HCT116 (cell line): Measurements from ENCODE around the gene TUNAR. TPM values are rescaled to one million over a fixed set of nuclear protein-coding genes. Genes with fewer than 3 reads are reported as not detected.

Source experiments
- ATAC-seq: fragments of 200-7000 bp; cut with Tn5 transposase; 2 replicates; pipeline ENCODE4 v1.9.1; 2020; ENCODE audit warnings: mild to moderate bottlenecking, moderate library complexity
- BruUV-seq: library from RNA; stranded (reverse); fragments of 400-500 nt; replicated peaks from 2 replicates; lab custom pipeline; 2021; lab: Mats Ljungman, UMichigan
- CTCF ChIA-PET: fragments of 300-600 bp; sonication (Branson Sonifier 250); formaldehyde crosslinking; loops from one replicate; lab custom pipeline; 2021; ENCODE audit warnings: antibody characterized with exemption; lab: Charles Lee
- POLR2A ChIA-PET: fragments of 300-600, 350-600 bp; sonication (Branson Sonifier 250); formaldehyde crosslinking; loops from one replicate; lab custom pipeline; 2021; ENCODE audit warnings: antibody characterized with exemption; lab: Charles Lee
- RAD21 ChIA-PET, 2 experiments: fragments of 300-600 bp; sonication (Branson Sonifier 250); formaldehyde crosslinking; loops; one replicate each; lab custom pipeline; 2023; ENCODE audit warnings: low total read pairs in 2 of 2; ENCODE audit not compliant: uncharacterized antibody in 2 of 2, unreplicated experiment in 2 of 2, low non-redundant PET in 1 of 2; lab: Charles Lee
- DNase-seq: peaks from one replicate; pipeline ENCODE4 v3.0.0-alpha.2; 2010; ENCODE audit warnings: low read depth, low spot score
- H2AFZ ChIP-seq: fragments of 200-600 bp; shearing (Covaris generic), sonication (generic); 2 replicates; pipeline ENCODE4 v1.6.1; 2017; ENCODE audit warnings: low read depth, mixed run types, mixed read lengths, antibody characterized with exemption, low read length; ENCODE audit not compliant: poor library complexity, severe bottlenecking
- H3K27ac ChIP-seq: 2 replicates; pipeline ENCODE4 v1.5.1; 2012; ENCODE audit warnings: low read depth, low read length
- H3K27me3 ChIP-seq: fragments of 200-600 bp; sonication (generic); 2 replicates; pipeline ENCODE4 v1.6.1; 2016; ENCODE audit warnings: mixed run types, low read length, mixed read lengths; ENCODE audit not compliant: insufficient read depth
- H3K36me3 ChIP-seq, 2 experiments: fragments of 200-500 bp in 1 of 2; fragments of 200-600 bp in 1 of 2; sonication (Bioruptor generic) in 1 of 2; sonication (generic) in 1 of 2; 2 replicates each; pipeline versions ENCODE4 v1.5.1 to v1.6.1; 2014 to 2016; ENCODE audit warnings: low read length in 2 of 2, inconsistent platforms in 1 of 2, mixed read lengths in 1 of 2, mixed run types in 1 of 2; ENCODE audit not compliant: insufficient read depth in 2 of 2, control insufficient read depth in 1 of 2
- H3K4me1 ChIP-seq, 2 experiments: fragments of 200-600 bp in 1 of 2; sonication (generic) in 1 of 2; 2 replicates each; pipeline versions ENCODE4 v1.5.1 to v1.6.1; 2012 to 2017; ENCODE audit warnings: low read length in 2 of 2, inconsistent platforms in 1 of 2, mild to moderate bottlenecking in 1 of 2, mixed read lengths in 1 of 2, mixed run types in 1 of 2, moderate library complexity in 1 of 2; ENCODE audit not compliant: insufficient read depth in 2 of 2, control insufficient read depth in 1 of 2
- H3K4me2 ChIP-seq: fragments of 200-600 bp; sonication (generic); 2 replicates; pipeline ENCODE4 v1.6.1; 2017; ENCODE audit warnings: mixed run types, low read length, mixed read lengths
- H3K4me3 ChIP-seq, 2 experiments: fragments of 200-600 bp in 1 of 2; sonication (generic) in 1 of 2; replicated peaks in 1 of 2; 2 replicates each; pipeline ENCODE4 v1.5.1; 2011 to 2016; ENCODE audit warnings: low read length in 2 of 2, control low read depth in 1 of 2, low read depth in 1 of 2, mild to moderate bottlenecking in 1 of 2, mixed read lengths in 1 of 2, mixed run types in 1 of 2
- H3K79me2 ChIP-seq: fragments of 200-600 bp; sonication (generic); 2 replicates; pipeline ENCODE4 v1.6.1; 2017; ENCODE audit warnings: mild to moderate bottlenecking, mixed run types, low read length, moderate library complexity, mixed read lengths; ENCODE audit not compliant: insufficient read depth
- H3K9ac ChIP-seq: fragments of 200-600 bp; sonication (generic); 2 replicates; pipeline ENCODE4 v1.6.1; 2016; ENCODE audit warnings: low read length, mixed read lengths
- H3K9me2 ChIP-seq: fragments of 200-600 bp; sonication (generic), shearing (Covaris generic); 2 replicates; pipeline ENCODE4 v1.6.1; 2017; ENCODE audit warnings: mixed run types, mild to moderate bottlenecking, moderate library complexity; ENCODE audit not compliant: insufficient read depth
- H3K9me3 ChIP-seq, 2 experiments: fragments of 200-500 bp in 1 of 2; fragments of 200-600 bp in 1 of 2; sonication (Bioruptor generic) in 1 of 2; sonication (generic) in 1 of 2; 2 replicates each; pipeline ENCODE4 v1.6.1; 2014 to 2017; ENCODE audit warnings: low read length in 2 of 2, mixed read lengths in 2 of 2, inconsistent platforms in 1 of 2, low read depth in 1 of 2, mild to moderate bottlenecking in 1 of 2, mixed run types in 1 of 2, moderate library complexity in 1 of 2; ENCODE audit not compliant: control insufficient read depth in 1 of 2, insufficient read depth in 1 of 2
- H4K20me1 ChIP-seq: fragments of 200-600 bp; sonication (generic), shearing (Covaris generic); 2 replicates; pipeline ENCODE4 v1.6.1; 2017; ENCODE audit warnings: mixed run types, mild to moderate bottlenecking, moderate library complexity; ENCODE audit not compliant: insufficient read depth
- ATF3 ChIP-seq: IDR thresholded peaks from 2 replicates; pipeline ENCODE4 v1.6.1; 2012
- CEBPB ChIP-seq: IDR thresholded peaks from 2 replicates; pipeline ENCODE4 v1.6.1; 2012; ENCODE audit warnings: low read depth
- EGR1 ChIP-seq: IDR thresholded peaks from 2 replicates; pipeline ENCODE4 v1.6.1; 2012; ENCODE audit warnings: low read depth
- EZH2 ChIP-seq: fragments of 200-600 bp; sonication (generic); IDR thresholded peaks from 2 replicates; pipeline ENCODE4 v1.6.1; 2017; ENCODE audit warnings: antibody characterized with exemption, mixed run types
- EZH2phosphoT487 ChIP-seq: fragments of 200-600 bp; IDR thresholded peaks from 2 replicates; pipeline ENCODE4 v1.6.1; 2018; ENCODE audit warnings: antibody characterized with exemption, borderline replicate concordance
- JUND ChIP-seq: IDR thresholded peaks from 2 replicates; pipeline ENCODE4 v1.6.1; 2012
- SRF ChIP-seq: IDR thresholded peaks from 2 replicates; pipeline ENCODE4 v1.6.1; 2012; ENCODE audit warnings: low read depth
- YY1 ChIP-seq: IDR thresholded peaks from 2 replicates; pipeline ENCODE4 v1.6.1; 2011; ENCODE audit warnings: low read length, low read depth, moderate library complexity, mild to moderate bottlenecking; ENCODE audit not compliant: insufficient replicate concordance; ENCODE audit errors: extremely low read depth
- intact Hi-C: fragments of 100-400 bp; cut with micrococcal nuclease; formaldehyde crosslinking; loops from 2 replicates; pipeline ENCODE4 v1.10.0; 2022
- total RNA-seq: library from RNA; stranded (reverse); gene quantifications from one replicate; pipeline ENCODE4 v1.2.1, GENCODE V29; 2021; ENCODE audit not compliant: unreplicated experiment

TUNAR gene
- total RNA-seq, 1 experiment from 2014 or later, result not detected

DNA sequence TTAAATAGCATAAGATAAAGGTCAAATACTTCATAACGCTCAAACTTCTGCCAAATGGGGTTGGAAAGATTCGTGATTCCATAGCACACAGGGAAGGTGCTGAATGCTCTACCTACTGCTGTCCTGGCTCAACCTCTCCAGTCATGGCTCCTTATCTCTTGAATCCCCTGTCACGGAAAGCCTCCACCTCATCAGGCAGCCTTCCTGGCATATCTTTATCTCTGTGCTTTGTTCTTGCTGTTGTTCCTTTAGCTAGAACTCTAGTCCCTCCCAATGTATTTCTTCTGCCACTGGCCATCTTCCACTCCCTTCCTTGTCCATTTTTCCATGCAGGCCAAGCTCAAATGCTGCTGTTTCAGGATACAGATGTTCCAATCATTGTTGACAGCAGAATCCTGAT, 26.9 kb upstream of the TUNAR start:
- H3K9ac ChIP-seq, result no peak overlapping the region
- POLR2A ChIA-PET, result no interaction called here
- ATAC-seq, result no peak
- H3K9me2 ChIP-seq, result no peaks in the 10 kb centered on the region
- H3K27ac ChIP-seq, result no peak overlapping the region
- H2AFZ ChIP-seq, result no peak overlapping the region
- TF ChIP-seq EZH2phosphoT487, result no peak
- TF ChIP-seq EGR1, result no peak
- no peak for TF ChIP-seq CEBPB
- no peak for TF ChIP-seq ATF3
- TF ChIP-seq JUND, result no peak
- no peak for TF ChIP-seq SRF
- TF ChIP-seq YY1, result no peak
- TF ChIP-seq EZH2, result no peak
- H3K9me3 ChIP-seq, result no peaks in the 10 kb centered on the region
- BruUV-seq, result no TSS peak
- no peaks in the 10 kb centered on the region for H3K36me3 ChIP-seq
- CTCF ChIA-PET, result no interaction called here
- no peak overlapping the region for H3K4me2 ChIP-seq
- no peak for DNase-seq
- H3K4me3 ChIP-seq, result no peak overlapping the region
- intact Hi-C loops, result no loop called here
- RAD21 ChIA-PET, result no interaction called here
- H3K79me2 ChIP-seq, result no peaks in the 10 kb centered on the region
- H3K4me1 ChIP-seq, result no peaks in the 10 kb centered on the region
- no peaks in the 10 kb centered on the region for H4K20me1 ChIP-seq
- peaks cover 32% of the 10 kb centered on the region for H3K27me3 ChIP-seq

- RAD21 ChIA-PET, result no interaction called here
- Histone ChIP-seq H2AFZ (no peak overlapping the region), H3K27ac (no peak overlapping the region), H4K20me1 (no peaks in the 10 kb centered on the region), H3K79me2 (no peaks in the 10 kb centered on the region), H3K9ac (no peak overlapping the region), H3K4me3 (no peak overlapping the region), H3K9me2 (no peaks in the 10 kb centered on the region), H3K36me3 (no peaks in the 10 kb centered on the region), H3K4me2 (no peak overlapping the region), H3K9me3 (no peaks in the 10 kb centered on the region), H3K27me3 (peaks cover 39% of the 10 kb centered on the region), H3K4me1 (no peaks in the 10 kb centered on the region)
- TF ChIP-seq CEBPB (no peak), JUND (no peak)
- CTCF ChIA-PET, result no interaction called here
- no TSS peak for BruUV-seq
- DNase-seq (no peak), ATAC-seq (no peak)
- POLR2A ChIA-PET, result no interaction called here
- intact Hi-C loops, result no loop called here
Observed at GRCh38 chr14:95850429-95850828, 26.2 kb upstream of the TUNAR start.
